Gastrocnemius medialis (tissue), 4 donors: ENCODE results near the gene TFDP2. TPM values are rescaled to one million over a fixed set of nuclear protein-coding genes. Genes with fewer than 3 reads are reported as not detected.

Experiments used
- ATAC-seq, 2 donors: fragments of 150-250 bp; one replicate each; pipeline ENCODE4 v1.9.1; 2016
- DNase-seq, 2 donors: peaks; one replicate each; pipeline ENCODE4 v3.0.0-alpha.2; 2019
- H3K27ac ChIP-seq, 4 donors: fragments of 200-600 bp; sonication (generic); 1 replicate in 1 of 4; 2 replicates in 3 of 4; pipeline ENCODE4 v1.5.1; 2016 to 2018; ENCODE audit warnings: mild to moderate bottlenecking in 2 of 4, moderate library complexity in 1 of 4
- H3K27me3 ChIP-seq, 3 donors: fragments of 200-600 bp; sonication (generic) in 2 of 3; 1 replicate in 1 of 3; 2 replicates in 2 of 3; pipeline versions ENCODE4 v1.5.1 to v1.6.0; 2016 to 2019; ENCODE audit warnings: mild to moderate bottlenecking in 1 of 3, moderate library complexity in 1 of 3
- H3K36me3 ChIP-seq, 2 donors: fragments of 200-600 bp; sonication (generic) in 1 of 2; one replicate each; pipeline ENCODE4 v1.5.1; 2017 to 2018
- H3K4me1 ChIP-seq, 2 donors: fragments of 200-600 bp; sonication (generic) in 1 of 2; one replicate each; pipeline ENCODE4 v1.5.1; 2016 to 2017; ENCODE audit warnings: mild to moderate bottlenecking in 2 of 2
- H3K4me3 ChIP-seq, 4 donors: fragments of 200-600 bp; sonication (generic) in 3 of 4; 1 replicate in 1 of 4; 2 replicates in 3 of 4; pipeline ENCODE4 v1.5.1; 2016 to 2019; ENCODE audit warnings: mild to moderate bottlenecking in 2 of 4
- H3K9me3 ChIP-seq, 3 donors: fragments of 200-600 bp; sonication (generic) in 2 of 3; 1 replicate in 1 of 3; 2 replicates in 2 of 3; pipeline ENCODE4 v1.5.1; 2016 to 2019
- POLR2A ChIP-seq, 2 donors: fragments of 450-650 bp; IDR thresholded peaks; one replicate each; pipeline ENCODE4 v1.6.1; 2017; ENCODE audit warnings: antibody characterized with exemption in 2 of 2, mild to moderate bottlenecking in 2 of 2, moderate library complexity in 2 of 2
- in situ Hi-C, 4 donors: fragments of 200-750 bp; cut with MboI; loops; one replicate each; pipeline versions ENCODE4 v1.15.0 to v1.8.0; 2017; ENCODE audit warnings: low sequenced_read_pairs in 4 of 4
- intact Hi-C: fragments of 100-400 bp; cut with DNase I; formaldehyde crosslinking; loops from one replicate; pipeline ENCODE4 v1.15.1; 2023; ENCODE audit warnings: low total_unique reads
- total RNA-seq, 4 donors: library from RNA; depleted of rRNA; stranded (reverse); fragments of >200 nt; gene quantifications; one replicate each; pipeline versions ENCODE4 v1.1.0 to v1.2.3, GENCODE V29; 2016
- TF ChIP-seq, protein P1 (sequence below), 5 experiments: fragments of 450-650 bp in 3 of 5; fragments of 200-600 bp in 2 of 5; sonication (generic) in 2 of 5; IDR thresholded peaks in 4 of 5; conservative IDR thresholded peaks in 1 of 5; 1 replicate in 4 of 5; 2 replicates in 1 of 5; pipeline ENCODE4 v1.5.1; 2016 to 2019; ENCODE audit warnings: antibody characterized with exemption in 5 of 5, mild to moderate bottlenecking in 3 of 5, moderate library complexity in 3 of 5

TFDP2 gene
- total RNA-seq, 4 donors from 2014 or later, result 43.0 to 125 (median 52.4) TPM

GRCh38 chr3:142027300-142027699 lies 122.0 kb downstream of the TFDP2 start:
- Histone ChIP-seq H3K4me1 (peaks cover 14% of the 10 kb centered on the region in 2 donors), H3K27me3 (no peaks in the 10 kb centered on the region), H3K27ac (peak overlapping the region in 3 of 4 donors; percentile 67 to 76 (median 69)), H3K36me3 (no peaks in the 10 kb centered on the region), H3K4me3 (peak overlapping the region; percentile 41 to 56 (median 50)), H3K9me3 (no peaks in the 10 kb centered on the region)
- intact Hi-C loops, result no loop called here
- DNase-seq (no peak), ATAC-seq (no peak)
- no peak for TF ChIP-seq POLR2A (IDR thresholded peaks at IDR 0.05)
- TF ChIP-seq, protein P1, sequence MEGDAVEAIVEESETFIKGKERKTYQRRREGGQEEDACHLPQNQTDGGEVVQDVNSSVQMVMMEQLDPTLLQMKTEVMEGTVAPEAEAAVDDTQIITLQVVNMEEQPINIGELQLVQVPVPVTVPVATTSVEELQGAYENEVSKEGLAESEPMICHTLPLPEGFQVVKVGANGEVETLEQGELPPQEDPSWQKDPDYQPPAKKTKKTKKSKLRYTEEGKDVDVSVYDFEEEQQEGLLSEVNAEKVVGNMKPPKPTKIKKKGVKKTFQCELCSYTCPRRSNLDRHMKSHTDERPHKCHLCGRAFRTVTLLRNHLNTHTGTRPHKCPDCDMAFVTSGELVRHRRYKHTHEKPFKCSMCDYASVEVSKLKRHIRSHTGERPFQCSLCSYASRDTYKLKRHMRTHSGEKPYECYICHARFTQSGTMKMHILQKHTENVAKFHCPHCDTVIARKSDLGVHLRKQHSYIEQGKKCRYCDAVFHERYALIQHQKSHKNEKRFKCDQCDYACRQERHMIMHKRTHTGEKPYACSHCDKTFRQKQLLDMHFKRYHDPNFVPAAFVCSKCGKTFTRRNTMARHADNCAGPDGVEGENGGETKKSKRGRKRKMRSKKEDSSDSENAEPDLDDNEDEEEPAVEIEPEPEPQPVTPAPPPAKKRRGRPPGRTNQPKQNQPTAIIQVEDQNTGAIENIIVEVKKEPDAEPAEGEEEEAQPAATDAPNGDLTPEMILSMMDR (IDR thresholded peaks at IDR 0.05 in 4 of 5, conservative IDR thresholded peaks at IDR 0.05 in 1 of 5), result no peak
- in situ Hi-C loops, result no loop called here

DNA sequence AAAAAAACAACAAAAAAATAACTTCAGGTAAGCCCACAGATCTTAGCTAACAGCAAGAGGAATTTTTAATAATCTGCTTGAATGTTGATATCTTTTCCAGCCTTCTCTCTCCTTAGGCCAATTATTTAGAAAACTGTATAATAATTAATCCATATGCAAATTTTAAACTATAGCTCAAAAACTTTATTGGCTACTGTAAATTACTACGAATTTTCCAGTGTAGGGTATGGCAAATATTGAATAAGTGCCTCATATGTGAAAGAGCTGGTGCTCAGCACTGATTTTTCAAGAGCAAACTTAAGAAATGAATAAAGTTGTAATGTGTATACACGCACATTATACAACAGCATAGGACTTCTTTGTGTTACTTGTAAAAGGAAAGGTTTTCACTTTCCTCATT lies 123.0 kb downstream of the TFDP2 start:
- intact Hi-C loops, result no loop called here
- H3K4me1 ChIP-seq, result peaks cover 18 to 21% of the 10 kb centered on the region in 2 donors
- ATAC-seq, result no peak

DNA sequence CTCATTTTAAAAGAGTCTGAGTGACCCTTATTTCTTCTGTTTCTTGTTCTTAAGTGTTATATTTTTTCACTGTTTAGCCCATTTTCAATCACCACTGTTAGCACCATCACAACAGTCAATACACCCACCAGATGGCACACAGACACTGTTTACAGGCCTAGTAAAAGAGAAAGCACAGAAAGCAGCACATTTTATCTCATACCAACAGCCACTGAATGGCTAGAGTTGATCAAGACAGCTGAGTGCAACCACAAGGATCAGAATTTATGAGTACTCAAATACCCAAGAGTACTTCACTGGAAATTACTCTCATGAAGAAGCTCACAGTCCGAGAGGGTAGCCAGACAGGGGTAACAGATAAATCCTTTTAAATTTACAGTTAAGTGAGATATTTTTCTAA lies 127.0 kb downstream of the TFDP2 start:
- no peak for ATAC-seq
- Histone ChIP-seq H3K9me3 (no peaks in the 10 kb centered on the region), H3K4me3 (no peak overlapping the region), H3K36me3 (no peaks in the 10 kb centered on the region), H3K27ac (peak overlapping the region in 2 of 4 donors; percentile 6 to 66), H3K27me3 (no peaks in the 10 kb centered on the region), H3K4me1 (peaks cover 31 to 32% of the 10 kb centered on the region in 2 donors)
- DNase-seq, result no peak
- in situ Hi-C loops, result no loop called here
- intact Hi-C loops, result no loop called here
- TF ChIP-seq, protein P1 (IDR thresholded peaks at IDR 0.05 in 4 of 5, conservative IDR thresholded peaks at IDR 0.05 in 1 of 5), result no peak
- no peak for TF ChIP-seq POLR2A (IDR thresholded peaks at IDR 0.05)

More for the DNA sequence above, 123.0 kb downstream of the TFDP2 start:
- in situ Hi-C loops, result no loop called here
- Histone ChIP-seq H3K36me3 (no peaks in the 10 kb centered on the region), H3K4me3 (no peak overlapping the region), H3K27ac (peak overlapping the region in 1 of 4 donors; percentile 67), H3K27me3 (no peaks in the 10 kb centered on the region), H3K9me3 (no peaks in the 10 kb centered on the region)
- DNase-seq, result no peak
- TF ChIP-seq, protein P1 (IDR thresholded peaks at IDR 0.05 in 4 of 5, conservative IDR thresholded peaks at IDR 0.05 in 1 of 5), result no peak

- no peak for TF ChIP-seq POLR2A (IDR thresholded peaks at IDR 0.05)
- TF ChIP-seq, protein P1 (IDR thresholded peaks at IDR 0.05 in 4 of 5, conservative IDR thresholded peaks at IDR 0.05 in 1 of 5), result no peak
- intact Hi-C loops, result loop anchor here (2.0 kb wide), 1 partner anchor 128 kb away; the partner anchor contains the start of gene TFDP2
- no peak for ATAC-seq
- Histone ChIP-seq H3K27me3 (no peaks in the 10 kb centered on the region), H3K36me3 (no peaks in the 10 kb centered on the region), H3K9me3 (no peaks in the 10 kb centered on the region), H3K4me3 (no peak overlapping the region), H3K27ac (peak overlapping the region in 3 of 4 donors; percentile 21 to 77 (median 66)), H3K4me1 (peaks cover 24 to 25% of the 10 kb centered on the region in 2 donors)
- DNase-seq, result no peak
- in situ Hi-C loops, result no loop called here
Observed at GRCh38 chr3:142021127-142021526, 128.2 kb downstream of the TFDP2 start.
